ENCODE measurements around the gene MUL1.
A peak's percentile ranks its signal among the peaks of the same experiment; 100 is the strongest.

Gene MUL1

DNA sequence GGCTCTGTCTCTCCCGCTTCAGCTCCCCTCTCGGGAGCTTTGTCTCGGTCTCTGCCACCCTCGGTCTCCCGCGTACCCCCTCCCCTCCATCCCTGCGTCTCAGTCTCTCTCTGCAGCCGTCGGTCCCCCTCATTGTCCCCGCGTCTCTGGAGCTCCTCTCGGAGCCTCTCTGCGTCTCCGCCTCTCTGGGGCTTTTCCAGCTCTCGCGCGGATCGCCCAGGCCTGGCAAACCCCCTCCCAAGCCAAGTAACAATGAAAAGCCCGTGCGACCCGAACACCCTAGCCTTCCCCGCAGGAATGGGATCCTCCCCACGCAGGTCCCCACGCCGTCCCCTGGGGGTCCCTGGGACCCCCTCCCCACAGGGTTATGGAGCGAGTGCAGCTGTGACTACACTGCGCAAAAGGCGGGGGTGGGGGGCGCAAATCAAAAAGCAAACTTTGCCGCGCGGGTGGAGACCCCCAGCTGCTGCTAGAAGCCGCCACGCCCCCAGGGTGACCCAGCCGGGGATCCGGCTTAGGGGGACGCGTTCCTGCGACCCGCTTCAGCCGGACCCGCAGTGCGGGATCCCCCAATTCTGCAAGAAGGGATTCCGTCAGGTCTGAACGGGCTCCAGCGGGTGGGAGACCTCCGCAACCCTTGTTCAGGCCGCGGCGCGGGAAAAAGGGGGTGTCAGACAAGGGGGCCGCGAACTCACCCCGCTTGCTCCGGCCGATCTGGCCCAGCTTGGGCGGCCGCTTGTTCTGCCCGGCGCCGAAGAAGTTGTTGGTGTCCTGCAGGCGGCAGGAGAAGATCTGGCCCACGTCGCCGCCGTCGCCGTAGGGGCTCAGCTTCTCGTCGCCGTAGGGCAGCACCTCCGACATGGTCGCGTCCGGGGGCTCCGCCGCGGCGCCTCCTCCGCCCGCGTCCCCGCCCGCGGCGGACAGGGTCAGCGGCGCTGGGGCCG, 23.2 kb downstream of the MUL1 start:
- no peak for DNase-seq

DNA sequence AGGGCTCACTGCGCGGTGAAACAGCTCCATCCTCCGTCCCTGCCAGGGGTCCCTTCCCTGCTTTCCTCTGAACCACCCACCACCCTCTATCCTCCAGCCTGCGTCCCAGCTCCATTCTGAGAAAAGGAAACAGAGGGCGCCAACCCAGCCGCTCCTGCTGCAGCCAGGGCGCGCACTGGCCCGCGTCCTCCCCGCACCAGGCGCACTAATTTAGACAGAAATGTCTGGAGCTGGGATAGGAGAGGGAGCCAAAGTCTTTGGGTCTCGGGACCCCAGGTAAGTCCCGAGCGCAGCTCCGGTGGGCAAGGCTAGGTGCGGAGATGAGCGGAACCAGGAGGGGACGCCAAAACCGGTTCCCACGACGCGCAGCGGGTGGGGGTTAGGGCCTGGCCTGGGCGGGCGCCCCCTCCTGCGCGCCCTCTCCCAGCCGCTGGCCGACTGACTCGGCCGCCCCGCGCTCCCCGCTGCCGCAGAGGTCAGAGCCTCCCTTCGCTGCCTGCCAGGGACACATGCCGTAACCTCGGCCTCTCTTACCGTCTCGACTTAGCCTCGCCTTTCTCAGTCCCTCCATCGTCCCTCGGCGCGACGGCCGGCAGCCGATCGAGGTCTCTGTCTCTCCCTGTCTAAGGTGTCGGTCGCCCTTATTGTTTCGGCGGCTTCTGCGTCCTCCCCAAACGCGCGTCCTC, 24.0 kb downstream of the MUL1 start:
- no peak for DNase-seq

DNA sequence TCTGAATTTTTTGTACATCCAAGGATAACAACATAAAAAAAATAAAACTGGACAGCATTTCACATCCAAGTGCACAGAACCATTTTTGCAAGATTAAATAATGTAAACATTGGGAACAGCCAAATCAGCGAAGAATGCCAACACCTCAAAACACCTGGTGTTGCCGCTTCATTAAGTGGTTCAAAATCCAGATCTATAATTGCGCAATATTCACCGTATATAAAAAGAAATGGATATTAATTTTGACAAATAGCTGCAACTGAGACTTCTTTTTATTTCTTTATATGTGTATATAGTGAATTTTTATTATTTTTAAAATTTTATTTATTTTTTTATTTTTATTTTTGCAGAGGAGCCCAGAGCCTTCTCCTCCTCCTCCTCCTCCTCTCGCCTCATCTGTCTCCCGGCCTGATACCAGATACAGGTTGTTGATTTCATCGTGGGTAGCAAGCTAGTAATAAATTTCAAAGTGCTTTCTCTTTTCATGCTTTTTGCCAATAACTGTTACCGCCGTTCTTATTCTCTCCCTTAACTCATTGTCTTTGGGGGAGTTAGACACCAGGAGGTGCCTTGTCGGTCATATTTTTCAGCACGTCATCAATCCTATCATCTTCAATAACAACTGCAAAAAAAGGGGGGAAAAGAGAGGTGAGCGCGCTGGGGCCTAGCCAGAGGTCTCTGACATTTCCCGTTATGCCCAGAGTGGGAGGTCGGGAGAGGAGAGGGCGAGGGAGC, 24.7 kb downstream of the MUL1 start:
- no peak for DNase-seq

DNA sequence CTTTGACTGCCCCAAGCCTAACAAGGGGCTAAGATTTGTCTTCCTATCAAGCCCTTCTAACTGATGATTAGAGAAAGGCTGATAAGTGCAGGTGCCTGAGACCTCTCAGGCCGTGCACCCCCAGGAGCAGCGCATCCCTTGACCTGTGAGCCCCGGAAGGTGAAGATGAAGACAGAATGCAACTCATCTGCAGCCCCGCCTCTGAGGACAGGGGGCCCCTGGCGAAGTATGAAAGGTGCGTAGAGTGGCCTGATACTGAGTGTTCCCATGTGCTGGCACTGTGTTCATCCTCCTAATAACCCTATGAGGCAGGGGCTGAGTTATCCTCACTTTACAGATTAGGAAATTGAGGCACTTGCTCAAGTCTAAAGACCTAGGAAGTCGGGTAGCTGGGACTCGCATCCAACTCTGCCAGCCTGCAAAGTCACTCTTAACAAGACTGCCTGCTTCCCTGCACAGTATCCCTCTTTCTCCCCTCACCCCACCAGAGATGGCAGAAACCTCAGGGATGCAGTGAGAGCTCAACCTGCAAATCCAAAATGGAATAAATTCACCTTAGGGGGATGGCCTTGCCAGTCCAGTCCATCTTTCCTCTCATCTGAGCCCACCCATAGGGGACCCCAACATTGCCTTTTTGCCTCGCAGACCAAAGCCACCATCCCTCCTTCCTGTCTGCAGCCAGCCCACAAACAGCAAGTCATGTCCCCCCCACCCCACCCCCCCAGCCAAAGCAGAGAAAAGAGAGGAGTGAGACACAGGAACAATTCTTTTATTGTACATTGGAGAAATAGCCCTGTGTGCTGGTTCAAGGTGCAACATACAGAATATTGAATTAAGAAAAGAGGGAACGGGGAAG, 26.1 kb downstream of the MUL1 start:
- DNase-seq = no peak

DNA sequence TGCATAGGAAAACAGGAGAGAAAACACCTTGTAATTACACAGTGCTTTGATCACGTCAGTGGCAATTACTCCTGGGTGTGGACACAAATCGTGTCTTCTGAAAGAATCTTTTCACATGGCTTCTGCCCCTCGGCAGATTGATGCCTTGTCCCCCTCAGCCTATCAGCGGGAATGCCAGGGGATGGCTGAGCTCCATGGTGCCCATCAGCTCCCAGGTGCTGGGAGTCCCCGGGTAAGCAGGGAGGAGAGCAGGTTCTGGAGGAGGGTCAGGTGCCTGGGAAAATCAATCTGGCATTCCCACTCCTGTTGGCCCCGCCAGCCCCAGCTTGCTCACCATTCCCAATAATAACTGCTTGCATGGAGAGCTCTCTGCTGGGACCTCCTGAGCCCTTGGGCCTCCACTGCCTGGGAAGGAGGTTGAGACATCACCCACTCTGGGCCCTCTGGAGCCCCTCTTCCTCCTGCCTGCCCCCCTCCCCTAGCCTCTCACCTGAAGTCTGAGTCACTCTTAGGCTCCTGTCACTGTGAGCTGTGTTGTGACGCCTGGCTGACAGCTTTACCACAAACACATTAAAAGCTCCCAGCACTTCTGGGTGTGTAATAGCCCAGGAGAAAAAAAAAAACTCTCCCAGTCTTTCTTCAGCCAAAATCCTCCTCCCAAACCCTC, 26.9 kb downstream of the MUL1 start:
- DNase-seq = no peak

DNA sequence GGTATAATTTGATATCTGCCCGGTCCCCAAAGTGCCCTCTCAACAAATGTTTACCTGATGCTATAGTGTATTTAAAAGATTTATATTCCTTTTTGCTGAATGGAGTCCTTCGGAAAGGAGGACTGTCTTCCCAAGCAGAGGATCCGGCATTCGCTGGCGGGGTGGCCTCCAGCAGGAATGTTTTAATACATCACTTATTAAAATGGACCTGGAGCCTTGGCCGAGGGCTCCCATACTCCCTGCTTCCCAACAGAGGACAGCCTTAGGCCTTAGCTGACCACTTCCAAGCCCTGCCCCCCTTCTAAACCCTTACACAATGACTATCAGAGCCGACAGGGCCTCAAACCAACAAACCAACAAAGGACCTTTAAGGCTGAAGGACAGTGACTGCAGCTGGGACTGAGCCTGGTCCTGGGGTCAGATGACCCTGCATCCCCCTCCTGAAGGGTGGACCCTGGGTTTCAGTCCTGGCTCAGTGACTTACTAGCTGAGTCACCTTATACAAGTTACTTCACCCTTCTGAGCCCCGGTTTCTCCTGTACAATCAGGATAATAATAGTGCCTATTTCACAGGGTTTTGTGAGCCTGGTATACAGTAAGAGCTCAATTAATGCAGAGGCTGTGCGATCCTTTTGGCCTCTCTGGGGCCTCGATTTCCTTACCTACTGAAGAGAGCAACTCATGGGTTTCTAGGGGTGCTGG, 27.6 kb downstream of the MUL1 start:
- DNase-seq = no peak

DNA sequence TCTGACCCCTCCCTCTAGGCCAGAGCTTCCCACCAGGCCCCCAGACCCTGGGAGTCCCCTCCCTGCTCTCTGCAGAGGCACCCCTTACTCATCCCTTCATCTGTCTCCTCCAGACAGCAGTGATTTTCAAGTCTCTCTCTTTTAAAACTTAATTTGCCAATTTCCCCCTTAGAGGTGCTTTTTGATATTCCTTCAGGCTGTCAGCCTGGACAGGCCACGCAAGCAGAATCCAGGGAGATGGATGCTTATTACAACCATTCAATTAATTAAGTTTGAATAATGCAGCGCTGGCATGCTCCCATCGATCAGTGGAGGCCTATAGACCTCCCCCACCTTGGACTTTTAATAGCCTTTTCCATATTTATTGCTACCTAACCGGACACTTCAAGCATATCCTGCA, 28.1 kb downstream of the MUL1 start:
- DNase-seq = no peak

DNA sequence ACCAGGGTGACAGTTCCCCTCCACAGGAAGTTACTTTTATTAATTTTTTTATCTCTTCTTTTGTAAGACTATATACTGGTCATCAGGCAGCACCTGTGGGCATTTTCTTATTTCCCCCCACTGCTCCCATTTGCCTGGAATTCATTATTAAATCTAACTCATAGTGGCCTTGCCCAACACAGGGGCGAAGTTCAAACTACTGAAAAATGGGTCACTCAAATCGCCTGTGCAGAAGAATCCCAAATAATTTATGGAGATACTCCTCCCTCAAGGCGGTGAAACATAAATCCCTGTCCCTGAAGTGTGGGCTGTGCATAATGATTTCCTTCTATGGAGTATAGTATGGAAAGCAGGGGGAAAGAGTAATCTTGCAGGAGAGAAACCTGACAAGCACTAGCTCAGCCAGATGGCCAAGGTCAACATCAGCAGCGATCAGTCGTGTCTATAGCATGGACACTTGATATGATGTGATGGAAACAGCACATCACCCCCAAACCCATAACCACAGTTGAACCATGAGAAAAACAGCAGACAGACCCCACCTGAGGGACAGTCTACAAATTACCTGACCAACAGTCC, 29.8 kb downstream of the MUL1 start:
- DNase-seq = no peak

DNA sequence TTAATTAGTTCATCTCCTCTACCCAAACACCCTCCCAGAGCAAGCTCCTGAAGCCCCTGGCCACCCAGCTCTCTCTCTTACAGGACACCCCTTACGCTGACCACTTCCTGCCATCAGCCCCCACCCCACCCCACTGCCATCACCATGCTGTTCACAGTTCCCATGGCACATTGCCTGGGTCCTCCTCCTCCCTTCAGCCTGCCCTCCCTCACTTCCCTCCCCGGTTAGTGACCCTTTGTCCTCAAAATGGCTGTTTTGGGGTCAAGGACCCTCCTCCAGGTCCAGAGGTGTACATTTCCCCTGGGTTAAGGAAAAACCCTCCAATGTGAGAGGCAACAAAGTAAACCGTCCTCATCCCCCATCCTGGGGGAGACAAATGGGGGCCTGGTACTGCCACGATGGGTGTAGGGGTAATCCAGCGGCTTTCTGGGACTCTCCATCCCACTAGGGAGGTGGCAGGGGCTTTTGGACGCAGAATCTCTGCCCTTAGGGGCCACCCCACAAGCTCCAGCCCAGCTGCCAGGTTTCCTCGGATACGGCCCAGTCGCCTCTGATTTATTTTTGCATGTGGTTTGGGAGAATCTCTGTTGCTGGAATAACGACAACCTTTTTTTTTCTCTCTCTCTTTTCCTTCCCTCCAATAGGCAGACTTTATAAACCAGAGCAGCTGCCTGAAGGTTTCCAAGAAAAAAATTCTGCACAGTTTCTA, 30.4 kb downstream of the MUL1 start:
- no peak for DNase-seq

DNA sequence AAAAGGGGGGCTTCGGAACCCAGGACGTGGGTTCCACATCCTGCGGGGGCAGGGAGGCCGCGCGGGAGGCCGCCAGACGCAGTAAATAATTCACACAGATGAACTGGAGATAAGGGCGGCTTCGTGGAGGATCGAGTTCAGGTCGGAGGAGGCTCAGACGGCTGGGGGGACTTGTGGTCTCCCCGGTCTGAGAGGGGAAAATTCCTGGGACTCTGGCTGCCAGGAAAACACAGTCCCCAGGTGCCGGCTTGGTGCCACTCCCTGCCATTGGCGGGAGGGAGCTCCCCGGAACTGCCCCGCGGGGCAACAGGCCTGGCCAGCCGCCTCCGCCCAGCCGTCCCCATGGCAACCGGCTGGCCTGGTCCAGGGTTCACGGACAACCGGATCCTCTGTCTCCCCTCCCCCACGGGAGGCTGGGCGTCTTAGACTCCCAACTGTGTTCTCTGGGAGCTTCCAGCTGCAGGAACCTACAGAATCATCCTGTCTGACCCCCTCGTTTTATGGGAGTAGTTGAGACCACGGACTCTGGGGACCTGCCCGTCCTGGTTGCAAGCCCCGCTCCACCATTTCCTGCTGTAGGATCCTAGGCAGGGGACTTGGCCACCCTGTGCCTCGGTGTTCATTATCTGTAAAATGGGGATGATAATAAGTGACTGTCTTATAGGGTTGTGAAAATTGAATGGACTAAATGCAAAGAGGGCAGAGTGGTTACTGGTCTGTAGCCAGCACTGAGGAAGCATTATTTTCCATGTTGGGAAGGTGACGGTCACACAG, 31.5 kb downstream of the MUL1 start:
- no peak for DNase-seq

DNA sequence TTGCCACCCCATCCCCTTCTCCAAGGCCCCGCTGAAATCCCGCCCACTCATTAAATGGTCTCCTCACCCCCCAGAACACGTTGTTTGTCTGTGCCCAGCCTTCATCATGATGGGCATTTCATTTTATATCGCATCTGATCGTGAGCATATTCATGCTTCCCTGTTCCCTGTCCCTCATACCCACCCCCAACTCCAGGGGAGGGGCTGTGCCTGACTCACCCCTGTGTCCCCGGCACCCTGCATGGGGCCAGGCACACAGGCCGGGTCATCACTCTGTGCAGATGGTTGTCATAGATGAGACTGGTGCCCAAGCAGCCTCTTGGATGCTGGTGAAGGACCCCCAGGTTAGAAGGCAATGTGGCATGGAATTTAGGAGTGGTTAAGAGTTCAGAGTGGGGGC, 33.0 kb downstream of the MUL1 start:
- DNase-seq = no peak

DNA sequence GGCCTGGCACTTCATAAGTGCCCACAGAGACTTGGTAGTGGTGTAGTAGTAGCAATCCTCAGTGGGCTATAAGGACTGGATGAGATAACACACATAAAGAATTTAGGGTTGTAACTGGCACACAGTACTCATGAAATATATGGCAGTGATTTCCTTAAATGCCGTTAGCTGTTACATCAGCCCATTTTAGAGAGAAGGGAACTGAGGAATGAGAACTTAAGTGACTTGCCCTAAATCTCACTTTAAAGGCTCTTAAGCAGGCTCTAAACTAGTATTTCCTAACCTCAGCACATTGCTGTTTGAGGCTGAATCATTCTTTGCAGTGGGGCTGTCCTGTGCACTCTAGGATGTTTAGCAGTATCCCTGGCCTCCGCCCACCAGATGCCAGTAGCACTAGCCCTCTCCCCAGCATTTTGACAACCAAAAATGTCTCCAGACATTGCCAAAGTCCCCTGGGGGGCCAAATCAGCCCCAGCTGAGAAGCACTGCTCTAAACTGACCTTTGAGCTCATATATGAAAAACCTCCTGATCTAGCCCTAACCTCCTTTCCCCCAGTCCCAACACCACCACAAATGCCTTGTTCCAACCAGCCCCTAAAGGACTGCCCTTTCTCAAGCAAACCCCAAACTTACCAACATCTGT, 33.5 kb downstream of the MUL1 start:
- DNase-seq = no peak

DNA sequence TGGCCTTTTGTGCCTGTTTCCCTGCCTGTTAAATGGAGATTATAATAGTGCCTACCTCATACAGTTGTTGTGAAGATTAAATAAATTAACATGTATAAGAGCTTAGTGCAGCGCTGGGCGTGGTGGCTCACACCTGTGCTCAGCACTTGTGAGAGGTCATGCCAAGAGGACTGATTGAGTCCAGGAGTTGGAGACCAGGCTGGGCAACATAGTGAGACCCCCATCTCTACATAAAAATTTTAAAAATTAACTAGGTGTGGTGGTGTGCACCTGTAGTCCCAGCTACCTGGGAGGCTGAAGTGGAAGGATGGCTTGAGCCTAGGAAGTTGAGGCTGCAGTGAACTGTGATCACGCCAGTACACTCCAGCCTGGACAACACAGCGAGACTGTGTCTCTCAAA, 34.1 kb downstream of the MUL1 start:
- DNase-seq = no peak

DNA sequence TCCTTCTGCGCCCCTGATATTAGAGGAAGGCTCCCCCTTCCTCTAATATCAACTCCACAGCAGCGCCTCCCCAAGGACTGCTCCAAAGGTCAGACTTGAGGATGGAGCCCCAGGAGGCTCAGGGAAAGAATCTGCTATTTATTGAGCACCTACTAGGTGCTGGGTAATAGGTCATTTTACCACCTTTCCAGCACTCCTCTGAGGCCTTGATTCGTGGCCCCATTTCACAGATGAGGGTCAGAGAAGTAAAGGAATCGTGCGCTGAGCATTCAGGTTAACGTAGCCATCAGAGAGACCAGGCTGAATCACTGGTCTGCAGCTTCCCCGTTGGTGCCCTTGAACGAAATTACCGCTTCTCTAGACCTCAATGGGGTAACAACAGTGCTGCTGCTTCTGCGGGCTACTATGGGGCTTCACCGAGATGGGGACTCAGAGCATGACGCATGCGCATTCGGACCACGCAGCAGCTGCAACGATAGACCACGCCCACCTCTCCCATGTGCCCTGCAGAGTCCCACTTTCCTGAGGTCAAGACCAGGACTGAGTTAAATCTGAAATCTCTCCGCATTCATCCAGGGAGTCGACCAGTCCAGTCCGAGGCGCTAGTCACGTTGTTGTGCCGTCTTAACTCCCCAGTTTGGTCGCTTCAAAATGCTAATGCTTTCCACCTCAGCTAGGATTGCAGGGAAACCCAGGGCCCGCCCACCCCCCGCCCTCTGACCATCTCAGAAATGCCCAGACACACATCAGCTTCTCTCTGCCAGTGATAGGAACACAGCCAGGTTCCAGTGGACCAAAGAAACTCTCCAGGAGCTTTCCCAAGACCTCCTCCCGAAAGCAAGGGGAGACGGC, 34.9 kb downstream of the MUL1 start:
- DNase-seq = no peak

DNA sequence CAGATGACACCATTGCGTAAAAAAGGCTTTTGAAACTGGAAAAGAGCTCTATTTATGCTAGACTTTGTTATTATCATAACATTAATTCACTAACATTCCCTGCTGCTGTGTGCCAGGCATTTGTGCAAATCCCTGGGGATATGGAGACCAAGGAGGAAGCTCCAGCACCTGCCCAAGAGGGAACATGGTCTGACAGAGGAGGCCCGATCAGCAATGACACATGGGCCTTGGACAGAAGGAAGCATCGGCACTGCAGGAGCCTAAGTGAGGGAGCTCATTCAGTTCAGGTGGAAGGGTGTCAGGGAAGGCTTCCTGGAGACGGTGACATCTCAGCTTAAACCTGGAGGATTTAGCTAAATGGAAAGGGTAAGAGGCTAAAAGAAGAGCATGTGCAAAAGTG, 35.8 kb downstream of the MUL1 start:
- no peak for DNase-seq

DNA sequence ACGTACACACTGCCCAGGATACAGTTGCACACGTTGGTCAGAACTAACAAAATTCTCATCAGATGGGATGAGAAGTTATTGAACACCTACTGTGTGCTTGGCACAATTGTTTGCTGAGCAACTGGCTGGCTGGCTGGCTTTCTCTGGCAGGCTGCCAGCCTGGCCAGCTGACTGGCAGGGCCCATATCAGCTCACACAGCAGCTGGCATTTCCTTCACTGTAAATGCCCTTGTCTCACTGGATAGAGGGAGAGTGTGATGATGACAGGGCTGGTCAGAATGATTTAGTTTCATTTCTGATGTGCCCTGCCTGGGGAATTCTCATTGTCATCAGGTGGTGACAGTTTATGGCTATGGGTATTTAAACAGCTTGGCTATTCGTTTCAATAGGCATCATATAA, 37.8 kb downstream of the MUL1 start:
- peak; percentile 30 for DNase-seq

DNA sequence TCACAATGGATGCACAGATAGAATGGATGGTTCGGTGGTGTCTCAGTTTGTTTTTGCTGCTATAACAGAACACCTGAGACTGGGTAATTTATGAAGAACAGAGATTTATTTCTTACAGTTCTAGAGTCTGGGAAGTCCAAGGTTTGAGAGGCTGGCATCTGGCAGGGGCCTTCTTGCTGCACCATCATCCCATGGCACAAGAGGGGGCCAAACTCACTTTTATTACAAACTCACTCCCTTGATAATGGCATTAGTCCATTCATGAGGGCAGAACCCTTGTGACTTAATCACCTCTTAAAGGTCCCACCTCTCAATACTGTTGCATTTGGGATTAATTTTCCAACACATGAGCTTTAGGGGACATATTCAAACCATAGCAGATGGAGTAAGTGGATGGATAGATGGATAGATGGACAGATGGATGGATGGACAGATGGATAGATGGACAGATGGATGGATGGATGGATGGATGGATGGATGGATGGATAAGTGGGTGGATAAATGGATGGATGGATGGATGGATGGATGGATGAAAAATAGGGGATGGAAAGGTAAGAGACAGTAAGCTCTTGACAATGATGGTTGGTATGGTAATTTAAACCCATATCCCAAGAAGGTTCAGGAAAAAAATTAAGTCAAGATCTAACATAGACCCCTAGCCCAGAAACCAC, 38.4 kb downstream of the MUL1 start:
- DNase-seq = no peak

DNA sequence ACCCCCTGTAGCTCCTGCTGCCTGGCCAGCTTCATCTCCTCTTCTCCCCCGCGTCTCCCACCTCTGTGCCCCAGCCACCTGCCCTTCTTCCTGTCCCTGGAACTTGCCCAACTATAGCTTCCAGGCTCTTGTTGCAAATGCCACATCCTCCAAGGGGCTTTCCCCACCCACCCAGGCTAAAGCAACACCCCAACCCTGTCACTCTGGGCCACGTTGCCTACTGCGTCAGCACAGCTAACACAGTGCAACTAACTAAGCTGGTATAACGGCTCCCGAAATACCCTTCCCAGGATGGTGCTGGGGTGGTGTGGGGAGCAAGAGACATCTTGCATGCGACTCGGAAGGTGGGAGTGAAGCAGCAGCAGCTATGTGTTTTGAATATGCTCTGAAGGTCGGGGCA, 41.7 kb downstream of the MUL1 start:
- DNase-seq = no peak

All from NCI-H1436 (cell line).